Endothelial cell of umbilical vein (primary cell): ENCODE results near the gene EIF4A3.

ENCODE experiments used
- CTCF ChIP-seq, 2 donors: IDR thresholded peaks; 1 replicate in 1 of 2; 2 replicates in 1 of 2; pipeline ENCODE4 v1.5.1; 2011; ENCODE audit warnings: low read length in 2 of 2, mild to moderate bottlenecking in 2 of 2, moderate library complexity in 2 of 2, control low read depth in 1 of 2, inconsistent platforms in 1 of 2, low read depth in 1 of 2; ENCODE audit not compliant: insufficient read depth in 1 of 2; ENCODE audit errors: extremely low read depth in 1 of 2
- EZH2 ChIP-seq: IDR thresholded peaks from 2 replicates; pipeline ENCODE4 v1.6.1; 2012; ENCODE audit warnings: borderline replicate concordance, low read depth, mild to moderate bottlenecking, moderate library complexity, low read length, inconsistent platforms; ENCODE audit not compliant: severe bottlenecking
- JUN ChIP-seq: IDR thresholded peaks from 2 replicates; pipeline ENCODE4 v1.6.1; 2011; ENCODE audit warnings: borderline replicate concordance, low read depth; ENCODE audit not compliant: insufficient read length, insufficient read depth
- POLR2A ChIP-seq: IDR thresholded peaks from 2 replicates; pipeline ENCODE4 v1.6.1; 2012; ENCODE audit warnings: low read depth, mild to moderate bottlenecking, control low read depth, low read length
- POLR2AphosphoS5 ChIP-seq: IDR thresholded peaks from 2 replicates; pipeline ENCODE4 v1.6.1; 2012; ENCODE audit warnings: low read depth, mild to moderate bottlenecking, control low read depth, low read length, moderate library complexity; ENCODE audit not compliant: insufficient read depth

- TF ChIP-seq CTCF (IDR thresholded peaks at IDR 0.05; ENCODE audit: extremely low read depth in 1 of 2, insufficient read depth in 1 of 2, low read depth in 1 of 2, low read length in 2 of 2) (no peak), POLR2A (no peak), POLR2AphosphoS5 (no peak), JUN (no peak), EZH2 (no peak)
Measured at GRCh38 chr17:80145076-80146075, 1.6 kb downstream of the EIF4A3 start.
